OCI-LY1 (cell line): ENCODE results near the gene TXNDC11.

Experiments used
- CTCF ChIP-seq: fragments of 200-600 bp; sonication (generic), shearing (Covaris generic); IDR thresholded peaks from 2 replicates; pipeline ENCODE4 v1.5.1; 2017; ENCODE audit warnings: mild to moderate bottlenecking, antibody characterized with exemption, low read length, moderate library complexity, mixed read lengths
- EZH2 ChIP-seq: fragments of 200-600 bp; sonication (generic), shearing (Covaris generic); IDR thresholded peaks from 2 replicates; pipeline ENCODE4 v1.8.0; 2017; ENCODE audit warnings: borderline replicate concordance, mixed run types, mild to moderate bottlenecking, antibody characterized with exemption, low read length, moderate library complexity, mixed read lengths

GRCh38 chr16:11657556-11657955 lies 85.1 kb downstream of the TXNDC11 start:
- TF ChIP-seq CTCF, result no peak
- no peak for TF ChIP-seq EZH2
